WTC11 (cell line): ENCODE data around the gene CREM.

Source experiments
- ZBTB43 ChIP-seq: sonication (generic); formaldehyde crosslinking; IDR thresholded peaks from 2 replicates; pipeline ENCODE4 v1.8.1; 2023; ENCODE audit warnings: mild to moderate bottlenecking, missing genetic modification reagents
- TF ChIP-seq, protein P1 (sequence below): fragments of 200-600 bp; IDR thresholded peaks from 2 replicates; pipeline ENCODE4 v1.8.0; 2022; ENCODE audit warnings: antibody characterized with exemption

GRCh38 chr10:35079265-35079664, 47.4 kb upstream of the CREM start:
- TF ChIP-seq ZBTB43: no peak
- TF ChIP-seq, protein P1, sequence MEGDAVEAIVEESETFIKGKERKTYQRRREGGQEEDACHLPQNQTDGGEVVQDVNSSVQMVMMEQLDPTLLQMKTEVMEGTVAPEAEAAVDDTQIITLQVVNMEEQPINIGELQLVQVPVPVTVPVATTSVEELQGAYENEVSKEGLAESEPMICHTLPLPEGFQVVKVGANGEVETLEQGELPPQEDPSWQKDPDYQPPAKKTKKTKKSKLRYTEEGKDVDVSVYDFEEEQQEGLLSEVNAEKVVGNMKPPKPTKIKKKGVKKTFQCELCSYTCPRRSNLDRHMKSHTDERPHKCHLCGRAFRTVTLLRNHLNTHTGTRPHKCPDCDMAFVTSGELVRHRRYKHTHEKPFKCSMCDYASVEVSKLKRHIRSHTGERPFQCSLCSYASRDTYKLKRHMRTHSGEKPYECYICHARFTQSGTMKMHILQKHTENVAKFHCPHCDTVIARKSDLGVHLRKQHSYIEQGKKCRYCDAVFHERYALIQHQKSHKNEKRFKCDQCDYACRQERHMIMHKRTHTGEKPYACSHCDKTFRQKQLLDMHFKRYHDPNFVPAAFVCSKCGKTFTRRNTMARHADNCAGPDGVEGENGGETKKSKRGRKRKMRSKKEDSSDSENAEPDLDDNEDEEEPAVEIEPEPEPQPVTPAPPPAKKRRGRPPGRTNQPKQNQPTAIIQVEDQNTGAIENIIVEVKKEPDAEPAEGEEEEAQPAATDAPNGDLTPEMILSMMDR: no peak
